Kidney (tissue), 14 donors: Measurements from ENCODE around the gene NDUFB4. TPM values are rescaled to one million over a fixed set of nuclear protein-coding genes. Genes with fewer than 3 reads are reported as not detected.
A peak's percentile ranks its signal among the peaks of the same experiment; 100 is the strongest.

Source experiments
- DNase-seq, 5 donors: peaks; one replicate each; pipeline ENCODE4 v3.0.0-alpha.2; 2013 to 2020
- FAIRE-seq: peaks from 2 replicates; lab custom pipeline; 2012; peaks lifted over from hg19 to GRCh38; lab: Jason Lieb, UNC
- H3K27ac ChIP-seq, 2 donors: one replicate each; pipeline ENCODE4 v1.7.0; 2013; ENCODE audit warnings: low read depth in 2 of 2, low read length in 2 of 2, inconsistent platforms in 1 of 2
- H3K27me3 ChIP-seq: one replicate; pipeline ENCODE4 v1.7.1; 2013; ENCODE audit warnings: low read length, inconsistent platforms; ENCODE audit not compliant: control insufficient read depth, insufficient read depth
- H3K36me3 ChIP-seq, 3 donors: one replicate each; pipeline versions ENCODE4 v1.7.0 to v1.7.1; 2013; ENCODE audit warnings: low read length in 3 of 3, control low read depth in 1 of 3, inconsistent platforms in 1 of 3; ENCODE audit not compliant: insufficient read depth in 3 of 3, control insufficient read depth in 2 of 3
- H3K4me1 ChIP-seq, 3 donors: one replicate each; pipeline versions ENCODE4 v1.7.0 to v1.7.1; 2013; ENCODE audit warnings: low read length in 3 of 3, inconsistent platforms in 1 of 3, low read depth in 1 of 3; ENCODE audit not compliant: control insufficient read depth in 2 of 3, insufficient read depth in 2 of 3
- H3K4me3 ChIP-seq, 3 donors: one replicate each; pipeline versions ENCODE4 v1.7.0 to v1.8.1; 2013; ENCODE audit warnings: low read length in 3 of 3, control low read depth in 1 of 3, inconsistent platforms in 1 of 3
- H3K9ac ChIP-seq, 3 donors: one replicate each; pipeline versions ENCODE4 v1.7.0 to v1.7.1; 2013; ENCODE audit warnings: low read length in 3 of 3, control low read depth in 1 of 3, inconsistent platforms in 1 of 3
- H3K9me3 ChIP-seq, 3 donors: one replicate each; pipeline versions ENCODE4 v1.7.0 to v1.7.1; 2013; ENCODE audit warnings: low read length in 3 of 3, control low read depth in 1 of 3, inconsistent platforms in 1 of 3; ENCODE audit not compliant: control insufficient read depth in 2 of 3, insufficient read depth in 1 of 3
- intact Hi-C: fragments of 100-400 bp; cut with DNase I; formaldehyde crosslinking; loops from one replicate; pipeline ENCODE4 v1.11.1; 2022
- polyA plus RNA-seq: library from polyadenylated mRNA; stranded (reverse); fragments of 350-450 nt; fragmentation: Illumina TruSeq; extraction: RNeasy Lipid Tissue Mini Kit (QIAGEN cat#74804); gene quantifications from one replicate; pipeline ENCODE4 v1.2.3, GENCODE V29; 2014; ENCODE audit warnings: low read depth, low replicate concordance; ENCODE audit not compliant: insufficient read depth
- total RNA-seq: library from RNA; stranded (reverse); fragmentation: NEBNext Ultra II Directional; extraction: Animal tissue kit (Norgen Biotek cat#: 25700); gene quantifications from one replicate; pipeline ENCODE4 v1.2.1, GENCODE V29; 2021
- TF ChIP-seq, protein P1 (sequence below): IDR thresholded peaks from 3 replicates; pipeline ENCODE4 v1.5.1; 2012; ENCODE audit warnings: mild to moderate bottlenecking, moderate library complexity, borderline replicate concordance; ENCODE audit not compliant: insufficient read depth; ENCODE audit errors: extremely low read depth
- donor health status: control.
- donor health status: control.
- donor health status: control.
- donor health status: control.
- donor health status: control.
- donor health status: DM: yes; HTN: yes; CAD: no.
- donor health status: Normal renal cell carcinoma (clear cell type).

Gene NDUFB4
- total and polyA plus RNA-seq, 2 donors from 2014 or later, result 109 to 457 TPM

DNA sequence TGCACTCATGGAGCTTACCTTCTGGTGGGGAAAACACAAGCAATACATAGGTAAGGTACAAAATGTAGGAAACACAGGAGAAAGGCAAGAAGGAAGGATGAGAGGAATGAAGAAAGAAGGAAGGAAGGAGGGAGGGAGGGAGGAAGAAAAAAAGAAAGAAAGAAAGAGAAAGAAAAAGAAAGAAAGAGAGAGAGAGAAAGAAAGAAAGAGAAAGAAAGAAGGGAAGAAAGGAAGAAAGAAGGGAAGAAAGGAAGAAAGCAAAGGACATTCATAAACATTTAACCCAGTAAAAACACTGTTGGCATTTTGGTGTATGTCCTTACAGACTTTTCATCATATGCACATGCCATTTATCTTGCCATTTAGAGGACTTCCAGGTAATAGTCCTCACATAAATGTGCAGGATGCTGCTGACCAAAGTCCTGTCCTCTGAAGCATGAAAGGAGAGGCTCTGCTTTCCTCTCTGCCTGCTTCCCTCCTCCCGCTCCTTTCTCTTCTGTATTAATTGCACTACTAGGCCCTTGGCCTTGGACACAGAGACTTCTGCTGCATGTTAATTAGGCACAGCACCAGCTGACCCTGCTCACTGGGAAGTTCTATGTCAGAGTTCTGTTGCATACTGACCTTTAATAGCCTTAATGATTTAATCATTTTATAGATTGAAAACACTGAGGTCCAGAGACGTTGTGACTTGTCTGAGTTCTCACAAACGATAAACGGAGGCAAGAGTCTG is 29.7 kb upstream of the NDUFB4 start:
- Histone ChIP-seq H3K27ac (no peak overlapping the region), H3K36me3 (no peaks in the 10 kb centered on the region), H3K4me1 (peaks cover 0 to 4% (median 2%) of the 10 kb centered on the region in 3 donors), H3K9me3 (no peaks in the 10 kb centered on the region), H3K4me3 (no peak overlapping the region), H3K27me3 (no peaks in the 10 kb centered on the region), H3K9ac (no peak overlapping the region)
- no peak for FAIRE-seq
- intact Hi-C loops, result no loop called here
- TF ChIP-seq, protein P1, sequence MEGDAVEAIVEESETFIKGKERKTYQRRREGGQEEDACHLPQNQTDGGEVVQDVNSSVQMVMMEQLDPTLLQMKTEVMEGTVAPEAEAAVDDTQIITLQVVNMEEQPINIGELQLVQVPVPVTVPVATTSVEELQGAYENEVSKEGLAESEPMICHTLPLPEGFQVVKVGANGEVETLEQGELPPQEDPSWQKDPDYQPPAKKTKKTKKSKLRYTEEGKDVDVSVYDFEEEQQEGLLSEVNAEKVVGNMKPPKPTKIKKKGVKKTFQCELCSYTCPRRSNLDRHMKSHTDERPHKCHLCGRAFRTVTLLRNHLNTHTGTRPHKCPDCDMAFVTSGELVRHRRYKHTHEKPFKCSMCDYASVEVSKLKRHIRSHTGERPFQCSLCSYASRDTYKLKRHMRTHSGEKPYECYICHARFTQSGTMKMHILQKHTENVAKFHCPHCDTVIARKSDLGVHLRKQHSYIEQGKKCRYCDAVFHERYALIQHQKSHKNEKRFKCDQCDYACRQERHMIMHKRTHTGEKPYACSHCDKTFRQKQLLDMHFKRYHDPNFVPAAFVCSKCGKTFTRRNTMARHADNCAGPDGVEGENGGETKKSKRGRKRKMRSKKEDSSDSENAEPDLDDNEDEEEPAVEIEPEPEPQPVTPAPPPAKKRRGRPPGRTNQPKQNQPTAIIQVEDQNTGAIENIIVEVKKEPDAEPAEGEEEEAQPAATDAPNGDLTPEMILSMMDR, result no peak
- DNase-seq, result peak in 4 of 5 donors; percentile 38 to 78 (median 60)

DNA sequence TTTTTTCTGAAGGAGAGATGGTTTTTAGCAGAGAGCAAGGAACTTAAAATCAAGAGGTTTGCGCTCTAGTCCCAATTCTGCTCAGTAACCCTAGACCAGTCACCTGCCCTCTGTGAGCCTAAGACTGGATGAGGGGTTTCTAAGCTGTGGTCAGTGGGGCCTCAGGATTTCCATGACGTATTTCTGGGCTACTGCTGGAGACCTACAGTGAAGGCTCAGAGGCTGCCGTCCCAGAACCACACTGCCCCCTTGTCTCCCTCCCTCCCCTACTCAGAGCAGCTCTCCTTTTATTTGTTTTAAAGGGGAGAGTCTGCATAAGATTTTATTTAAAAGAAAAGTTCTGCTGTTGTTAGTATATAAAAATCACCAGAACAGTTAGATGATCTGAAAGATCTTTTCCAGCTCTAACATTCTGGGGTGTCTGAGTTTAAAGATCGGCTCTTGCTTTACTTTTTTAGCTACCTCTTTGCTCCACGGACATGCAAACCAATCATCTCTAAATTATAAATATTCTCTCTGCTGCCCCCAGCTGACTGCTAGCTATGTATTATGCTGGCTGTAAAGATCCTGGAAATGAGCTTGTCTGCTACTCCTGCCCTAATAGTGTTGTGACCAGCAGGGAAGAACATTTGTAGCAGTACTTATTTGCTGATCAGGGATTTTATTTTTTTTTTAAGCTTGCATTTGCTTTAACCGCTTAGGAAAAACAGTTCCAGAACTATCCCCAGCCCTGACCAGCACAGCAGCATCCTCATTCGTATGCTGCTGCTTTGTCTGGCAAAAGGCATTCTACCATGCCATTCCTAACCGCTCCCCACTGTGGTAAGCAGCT is 28.6 kb upstream of the NDUFB4 start:
- peak in 3 of 5 donors; percentile 17 to 69 (median 47) for DNase-seq
- peak overlapping the region in 1 of 3 donors; percentile 23 for H3K4me3 ChIP-seq
- H3K36me3 ChIP-seq, result no peaks in the 10 kb centered on the region
- H3K27me3 ChIP-seq, result no peaks in the 10 kb centered on the region
- H3K9ac ChIP-seq, result peak overlapping the region in 1 of 3 donors; percentile 29
- no peak for FAIRE-seq
- intact Hi-C loops, result no loop called here
- TF ChIP-seq, protein P1, result peak; percentile 35
- no peaks in the 10 kb centered on the region for H3K9me3 ChIP-seq
- H3K4me1 ChIP-seq, result peaks cover 0 to 4% (median 2%) of the 10 kb centered on the region in 3 donors
- no peak overlapping the region for H3K27ac ChIP-seq

DNA sequence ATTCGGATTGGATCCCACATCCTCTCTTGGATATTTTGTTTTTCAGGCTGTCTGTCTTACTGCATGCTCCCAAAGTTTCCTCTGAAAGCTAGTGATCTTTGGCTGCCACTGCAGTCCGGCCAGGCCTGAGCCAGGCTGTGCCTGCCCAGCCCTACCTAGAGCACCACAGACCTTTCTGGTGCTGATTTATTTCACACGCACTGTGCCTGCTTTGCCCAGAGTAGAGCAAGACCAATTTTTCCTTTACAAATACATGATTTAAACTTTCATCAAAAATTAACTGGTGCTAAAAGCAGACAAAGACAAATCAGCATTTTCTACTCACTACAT is 28.0 kb upstream of the NDUFB4 start:
- Histone ChIP-seq H3K27me3 (no peaks in the 10 kb centered on the region), H3K27ac (no peak overlapping the region), H3K4me1 (peaks cover 0 to 4% (median 2%) of the 10 kb centered on the region in 3 donors), H3K36me3 (no peaks in the 10 kb centered on the region), H3K9ac (no peak overlapping the region), H3K9me3 (no peaks in the 10 kb centered on the region), H3K4me3 (no peak overlapping the region)
- intact Hi-C loops, result no loop called here
- TF ChIP-seq, protein P1, result no peak
- no peak for DNase-seq
- no peak for FAIRE-seq
